Activated B cell treated with CpG ODN at 0.5 μM for 24 hours (primary cell): ENCODE data around the gene LRRC8C. TPM values are rescaled to one million over a fixed set of nuclear protein-coding genes. Genes with fewer than 3 reads are reported as not detected.

Source experiments
- ATAC-seq: fragments of 200-7000 bp; cut with Tn5 transposase; one replicate; pipeline ENCODE4 v1.10.0; 2021; ENCODE audit warnings: low read depth, mild to moderate bottlenecking, moderate library complexity
- CTCF ChIA-PET: fragments of 350-600 bp; sonication (Branson Sonifier 250); formaldehyde crosslinking; loops from one replicate; lab custom pipeline; 2021; ENCODE audit warnings: antibody characterized with exemption; lab: Charles Lee
- POLR2A ChIA-PET: fragments of 350-600 bp; sonication (Branson Sonifier 250); formaldehyde crosslinking; loops from one replicate; lab custom pipeline; 2021; ENCODE audit warnings: antibody characterized with exemption; lab: Charles Lee
- DNase-seq: peaks from one replicate; pipeline ENCODE4 v3.0.0; 2022
- H3K27ac Mint-ChIP-seq: one replicate; pipeline ENCODE4 v1.8.0; 2020; ENCODE audit warnings: mixed read lengths
- H3K27me3 Mint-ChIP-seq: one replicate; pipeline ENCODE4 v1.8.0; 2021; ENCODE audit warnings: mixed read lengths
- H3K36me3 Mint-ChIP-seq: one replicate; pipeline ENCODE4 v1.8.0; 2021; ENCODE audit warnings: low read depth, mixed read lengths
- H3K4me1 Mint-ChIP-seq: one replicate; pipeline ENCODE4 v1.8.0; 2021; ENCODE audit warnings: mixed read lengths
- H3K4me3 Mint-ChIP-seq: one replicate; pipeline ENCODE4 v1.8.0; 2020; ENCODE audit warnings: mild to moderate bottlenecking, mixed read lengths
- H3K9me3 Mint-ChIP-seq: one replicate; pipeline ENCODE4 v1.8.0; 2020; ENCODE audit warnings: mixed read lengths
- intact Hi-C: fragments of 100-400 bp; cut with micrococcal nuclease; formaldehyde crosslinking; loops from one replicate; pipeline ENCODE4 v1.15.1; 2024
- total RNA-seq: library from RNA; stranded (reverse); gene quantifications from 2 replicates; pipeline ENCODE4 v1.2.3, GENCODE V29; 2022
- TF ChIP-seq, protein P1 (sequence below): fragments of 200-600 bp; IDR thresholded peaks from one replicate; pipeline ENCODE4 v1.8.0; 2022; ENCODE audit warnings: antibody characterized with exemption, mild to moderate bottlenecking

The LRRC8C gene
- total RNA-seq, 1 donor from 2014 or later: 8.4 TPM

- Mint-ChIP-seq H3K27ac (no peak overlapping the region), H3K27me3 (no peaks in the 10 kb centered on the region), H3K4me1 (peaks cover 36% of the 10 kb centered on the region), H3K4me3 (no peak overlapping the region), H3K9me3 (no peaks in the 10 kb centered on the region), H3K36me3 (no peaks in the 10 kb centered on the region)
- intact Hi-C loops: no loop called here
- DNase-seq (no peak), ATAC-seq (no peak)
- TF ChIP-seq, protein P1, sequence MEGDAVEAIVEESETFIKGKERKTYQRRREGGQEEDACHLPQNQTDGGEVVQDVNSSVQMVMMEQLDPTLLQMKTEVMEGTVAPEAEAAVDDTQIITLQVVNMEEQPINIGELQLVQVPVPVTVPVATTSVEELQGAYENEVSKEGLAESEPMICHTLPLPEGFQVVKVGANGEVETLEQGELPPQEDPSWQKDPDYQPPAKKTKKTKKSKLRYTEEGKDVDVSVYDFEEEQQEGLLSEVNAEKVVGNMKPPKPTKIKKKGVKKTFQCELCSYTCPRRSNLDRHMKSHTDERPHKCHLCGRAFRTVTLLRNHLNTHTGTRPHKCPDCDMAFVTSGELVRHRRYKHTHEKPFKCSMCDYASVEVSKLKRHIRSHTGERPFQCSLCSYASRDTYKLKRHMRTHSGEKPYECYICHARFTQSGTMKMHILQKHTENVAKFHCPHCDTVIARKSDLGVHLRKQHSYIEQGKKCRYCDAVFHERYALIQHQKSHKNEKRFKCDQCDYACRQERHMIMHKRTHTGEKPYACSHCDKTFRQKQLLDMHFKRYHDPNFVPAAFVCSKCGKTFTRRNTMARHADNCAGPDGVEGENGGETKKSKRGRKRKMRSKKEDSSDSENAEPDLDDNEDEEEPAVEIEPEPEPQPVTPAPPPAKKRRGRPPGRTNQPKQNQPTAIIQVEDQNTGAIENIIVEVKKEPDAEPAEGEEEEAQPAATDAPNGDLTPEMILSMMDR: no peak
- ChIA-PET POLR2A (no interaction called here), CTCF (no interaction called here)
These were observed 95.5 kb downstream of the LRRC8C start for GRCh38 chr1:89728381-89728780.

DNA sequence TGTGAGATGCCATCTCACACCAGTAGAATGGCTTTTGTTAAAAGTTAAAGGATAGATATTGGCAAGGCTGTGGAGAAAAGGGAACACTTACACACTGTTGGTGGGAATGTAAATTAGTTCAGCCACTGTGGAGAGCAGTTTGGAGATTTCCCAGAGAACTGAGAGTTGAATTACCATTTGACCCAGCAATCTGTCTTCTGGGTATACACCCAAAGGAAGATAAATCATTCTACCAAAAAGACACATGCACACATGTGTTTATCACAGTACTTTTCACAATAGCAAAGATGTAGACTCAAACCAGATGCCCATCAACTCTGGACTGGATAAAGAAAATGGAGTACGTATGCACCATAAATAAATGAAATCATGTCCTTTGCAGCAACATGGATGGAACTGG lies 99.3 kb downstream of the LRRC8C start:
- intact Hi-C loops: no loop called here
- H3K9me3 Mint-ChIP-seq: no peaks in the 10 kb centered on the region
- peaks cover 4% of the 10 kb centered on the region for H3K4me1 Mint-ChIP-seq
- H3K36me3 Mint-ChIP-seq: no peaks in the 10 kb centered on the region
- no peak overlapping the region for H3K27ac Mint-ChIP-seq
- ChIA-PET POLR2A (no interaction called here), CTCF (no interaction called here)
- ATAC-seq (no peak), DNase-seq (no peak)
- H3K4me3 Mint-ChIP-seq: no peak overlapping the region
- TF ChIP-seq, protein P1: no peak
- no peaks in the 10 kb centered on the region for H3K27me3 Mint-ChIP-seq

DNA sequence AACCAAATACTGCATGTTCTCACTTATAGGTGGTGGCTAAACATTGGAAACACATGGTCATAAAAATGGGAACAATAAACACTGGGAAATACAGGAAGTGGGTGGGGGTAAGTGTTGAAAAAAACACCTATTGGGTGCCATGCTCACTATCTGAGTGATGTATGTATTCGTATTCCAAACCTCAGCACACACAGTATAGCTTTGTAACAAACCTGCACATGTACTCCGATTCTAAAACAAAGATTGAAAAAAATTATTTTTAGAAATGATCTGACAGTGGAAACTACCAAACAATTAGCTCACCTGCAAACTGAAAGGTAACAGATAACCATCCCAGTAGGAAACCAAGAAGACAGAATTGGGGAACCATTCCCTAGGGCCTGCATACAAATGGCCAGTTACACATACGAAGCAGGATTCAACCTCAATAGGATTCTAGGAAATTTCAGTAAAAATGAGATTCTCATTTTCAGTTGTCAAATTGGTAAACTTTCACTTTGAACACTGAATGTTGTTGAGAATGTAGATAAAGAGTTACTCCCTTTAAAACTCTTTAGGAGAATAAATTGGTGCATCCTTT lies 99.8 kb downstream of the LRRC8C start:
- Mint-ChIP-seq H3K4me1 (peaks cover 4% of the 10 kb centered on the region), H3K9me3 (no peaks in the 10 kb centered on the region), H3K27me3 (no peaks in the 10 kb centered on the region), H3K4me3 (no peak overlapping the region), H3K27ac (no peak overlapping the region), H3K36me3 (no peaks in the 10 kb centered on the region)
- ATAC-seq (no peak), DNase-seq (no peak)
- POLR2A ChIA-PET: no interaction called here
- CTCF ChIA-PET: no interaction called here
- intact Hi-C loops: no loop called here
- TF ChIP-seq, protein P1: no peak

DNA sequence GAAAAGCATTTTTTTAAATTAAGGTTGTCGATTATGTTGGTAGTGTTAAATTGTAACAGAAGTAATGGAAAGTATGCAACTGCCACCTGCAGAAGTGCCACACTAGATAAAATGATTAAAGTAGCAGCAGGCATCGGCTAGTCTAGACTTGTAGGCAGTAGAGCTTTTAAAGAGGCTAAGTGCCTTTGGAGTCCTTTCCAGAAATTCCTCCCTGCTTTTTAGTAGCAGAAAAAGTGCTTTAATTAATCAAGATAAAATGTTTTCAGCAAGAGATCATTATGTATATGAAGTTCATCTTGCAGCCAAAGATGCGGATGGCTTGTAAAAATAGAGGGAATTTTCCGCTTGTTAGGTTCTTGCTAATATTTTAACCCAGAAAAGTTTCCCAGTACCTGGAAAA lies 100.8 kb downstream of the LRRC8C start:
- H3K27ac Mint-ChIP-seq: no peak overlapping the region
- TF ChIP-seq, protein P1: no peak
- H3K4me3 Mint-ChIP-seq: no peak overlapping the region
- DNase-seq (no peak), ATAC-seq (no peak)
- CTCF ChIA-PET: no interaction called here
- no peaks in the 10 kb centered on the region for H3K36me3 Mint-ChIP-seq
- H3K9me3 Mint-ChIP-seq: no peaks in the 10 kb centered on the region
- POLR2A ChIA-PET: no interaction called here
- intact Hi-C loops: no loop called here
- no peaks in the 10 kb centered on the region for H3K4me1 Mint-ChIP-seq
- H3K27me3 Mint-ChIP-seq: no peaks in the 10 kb centered on the region

DNA sequence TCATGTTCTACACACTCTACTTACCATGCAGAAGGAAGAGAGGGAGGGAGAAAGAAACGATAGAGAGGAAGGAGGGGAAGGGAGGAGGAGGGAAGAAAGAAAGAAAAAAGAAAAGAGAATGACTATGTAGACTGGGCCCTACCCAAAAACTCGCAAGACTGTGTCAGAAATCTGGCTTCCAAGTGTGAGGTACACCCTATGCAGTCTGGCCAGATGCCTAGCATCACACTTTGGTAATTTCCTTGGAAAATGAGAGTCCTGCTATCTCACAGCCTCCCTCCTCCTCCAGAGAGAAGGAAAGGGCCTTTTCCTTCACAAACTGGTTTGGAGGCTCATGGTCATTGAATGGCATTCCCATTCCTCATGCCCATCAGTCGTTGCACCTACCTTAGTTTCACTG lies 101.5 kb downstream of the LRRC8C start:
- Mint-ChIP-seq H3K27me3 (no peaks in the 10 kb centered on the region), H3K27ac (no peak overlapping the region), H3K9me3 (no peaks in the 10 kb centered on the region), H3K4me3 (no peak overlapping the region), H3K36me3 (no peaks in the 10 kb centered on the region), H3K4me1 (peaks cover 5% of the 10 kb centered on the region)
- ATAC-seq (no peak), DNase-seq (no peak)
- intact Hi-C loops: no loop called here
- TF ChIP-seq, protein P1: no peak
- ChIA-PET POLR2A (no interaction called here), CTCF (no interaction called here)
